Endothelial cell (in vitro differentiated cells): Measurements from ENCODE around the gene ZNF777. TPM values are rescaled to one million over a fixed set of nuclear protein-coding genes. Genes with fewer than 3 reads are reported as not detected.
"Not testable (repeated sequence)": the region's sequence is repeated elsewhere in the genome, so short reads cannot be mapped to it uniquely, and the experiment has no call there.

ENCODE experiments used
- DNase-seq: peaks from one replicate; pipeline ENCODE4 v3.0.0; 2021; ENCODE audit warnings: low spot score
- H3K27ac Mint-ChIP-seq: one replicate; pipeline ENCODE4 v1.8.0; 2021; ENCODE audit warnings: mixed read lengths, inconsistent platforms; ENCODE audit not compliant: unreplicated experiment
- H3K27me3 Mint-ChIP-seq: one replicate; pipeline ENCODE4 v1.8.0; 2021; ENCODE audit warnings: mild to moderate bottlenecking, moderate library complexity, mixed read lengths, inconsistent platforms; ENCODE audit not compliant: unreplicated experiment
- H3K36me3 Mint-ChIP-seq: one replicate; pipeline ENCODE4 v1.8.0; 2021; ENCODE audit warnings: mild to moderate bottlenecking, low read depth, mixed read lengths, inconsistent platforms; ENCODE audit not compliant: unreplicated experiment
- H3K4me1 Mint-ChIP-seq: one replicate; pipeline ENCODE4 v1.8.0; 2021; ENCODE audit warnings: mild to moderate bottlenecking, mixed read lengths, inconsistent platforms; ENCODE audit not compliant: unreplicated experiment
- H3K4me3 Mint-ChIP-seq: one replicate; pipeline ENCODE4 v1.8.0; 2021; ENCODE audit warnings: mild to moderate bottlenecking, mixed read lengths, inconsistent platforms; ENCODE audit not compliant: unreplicated experiment
- H3K9me3 Mint-ChIP-seq: one replicate; pipeline ENCODE4 v1.8.0; 2021; ENCODE audit warnings: mixed read lengths, inconsistent platforms; ENCODE audit not compliant: unreplicated experiment
- total RNA-seq: library from RNA; stranded (reverse); fragmentation: NEBNext Ultra II Directional; extraction: Animal tissue kit (Norgen Biotek cat#: 25700); gene quantifications from one replicate; pipeline ENCODE4 v1.2.1, GENCODE V29; 2021; ENCODE audit not compliant: unreplicated experiment
- TF ChIP-seq, protein P1 (sequence below): fragments of 200-600 bp; sonication (generic); IDR thresholded peaks from one replicate; pipeline ENCODE4 v1.5.0; 2021; ENCODE audit warnings: antibody characterized with exemption; ENCODE audit not compliant: unreplicated experiment

Gene ZNF777
- total RNA-seq, 1 donor from 2014 or later, result 13.9 TPM

- Mint-ChIP-seq H3K9me3 (no peaks in the 10 kb centered on the region), H3K4me3 (no peak overlapping the region), H3K4me1 (peaks cover 2% of the 10 kb centered on the region), H3K36me3 (no peaks in the 10 kb centered on the region), H3K27ac (no peak overlapping the region), H3K27me3 (no peaks in the 10 kb centered on the region)
- TF ChIP-seq, protein P1, sequence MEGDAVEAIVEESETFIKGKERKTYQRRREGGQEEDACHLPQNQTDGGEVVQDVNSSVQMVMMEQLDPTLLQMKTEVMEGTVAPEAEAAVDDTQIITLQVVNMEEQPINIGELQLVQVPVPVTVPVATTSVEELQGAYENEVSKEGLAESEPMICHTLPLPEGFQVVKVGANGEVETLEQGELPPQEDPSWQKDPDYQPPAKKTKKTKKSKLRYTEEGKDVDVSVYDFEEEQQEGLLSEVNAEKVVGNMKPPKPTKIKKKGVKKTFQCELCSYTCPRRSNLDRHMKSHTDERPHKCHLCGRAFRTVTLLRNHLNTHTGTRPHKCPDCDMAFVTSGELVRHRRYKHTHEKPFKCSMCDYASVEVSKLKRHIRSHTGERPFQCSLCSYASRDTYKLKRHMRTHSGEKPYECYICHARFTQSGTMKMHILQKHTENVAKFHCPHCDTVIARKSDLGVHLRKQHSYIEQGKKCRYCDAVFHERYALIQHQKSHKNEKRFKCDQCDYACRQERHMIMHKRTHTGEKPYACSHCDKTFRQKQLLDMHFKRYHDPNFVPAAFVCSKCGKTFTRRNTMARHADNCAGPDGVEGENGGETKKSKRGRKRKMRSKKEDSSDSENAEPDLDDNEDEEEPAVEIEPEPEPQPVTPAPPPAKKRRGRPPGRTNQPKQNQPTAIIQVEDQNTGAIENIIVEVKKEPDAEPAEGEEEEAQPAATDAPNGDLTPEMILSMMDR, result no peak
- no peak for DNase-seq
Measured at GRCh38 chr7:149404825-149405224, 56.0 kb downstream of the ZNF777 start.

GRCh38 chr7:149404396-149404795 lies 56.5 kb downstream of the ZNF777 start:
- no peak for DNase-seq
- no peak overlapping the region for H3K27ac Mint-ChIP-seq
- no peak overlapping the region for H3K4me3 Mint-ChIP-seq
- H3K27me3 Mint-ChIP-seq, result no peaks in the 10 kb centered on the region
- H3K4me1 Mint-ChIP-seq, result peaks cover 2% of the 10 kb centered on the region
- TF ChIP-seq, protein P1, result no peak
- H3K9me3 Mint-ChIP-seq, result no peaks in the 10 kb centered on the region
- no peaks in the 10 kb centered on the region for H3K36me3 Mint-ChIP-seq

DNA sequence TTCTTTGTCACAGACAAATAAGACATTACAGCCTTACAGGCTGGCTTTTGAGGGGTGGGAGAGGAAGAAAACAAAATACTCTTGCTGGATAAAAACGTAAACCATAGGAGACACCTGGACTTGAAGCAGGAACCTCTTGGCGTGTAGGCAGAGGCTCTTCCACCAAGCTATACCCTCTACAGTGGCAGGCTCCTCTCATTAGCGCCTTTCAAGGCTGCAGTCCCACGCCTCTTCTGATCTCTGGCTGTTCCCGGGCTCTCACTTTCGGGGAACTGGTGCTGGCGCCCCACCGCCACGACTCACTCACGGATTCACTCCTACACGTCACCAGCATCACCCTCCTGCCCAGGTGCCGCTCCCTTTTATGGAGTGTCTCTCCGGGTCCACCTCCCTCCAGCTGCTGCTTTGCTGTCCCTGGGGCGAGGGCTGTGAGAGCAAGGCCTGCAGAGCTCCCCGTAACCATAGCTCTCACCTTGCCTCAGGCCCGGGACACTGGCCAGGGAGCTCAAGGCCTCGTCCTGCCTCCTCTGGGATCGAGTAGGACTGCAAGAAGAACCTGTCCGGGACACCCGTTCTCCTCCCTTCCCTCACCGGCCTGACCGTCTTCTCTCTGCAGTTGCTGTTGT lies 62.6 kb downstream of the ZNF777 start:
- no peaks in the 10 kb centered on the region for H3K9me3 Mint-ChIP-seq
- peaks cover 4% of the 10 kb centered on the region for H3K27me3 Mint-ChIP-seq
- DNase-seq, result no peak
- H3K27ac Mint-ChIP-seq, result peak overlapping the region; percentile 13
- no peak overlapping the region for H3K4me3 Mint-ChIP-seq
- TF ChIP-seq, protein P1, result no peak
- peaks cover 3% of the 10 kb centered on the region for H3K36me3 Mint-ChIP-seq
- H3K4me1 Mint-ChIP-seq, result peaks cover 22% of the 10 kb centered on the region

- H3K27me3 Mint-ChIP-seq, result peaks cover 4% of the 10 kb centered on the region
- DNase-seq, result peak; percentile 7
- TF ChIP-seq, protein P1, result no peak
- no peak overlapping the region for H3K27ac Mint-ChIP-seq
- no peaks in the 10 kb centered on the region for H3K9me3 Mint-ChIP-seq
- H3K4me1 Mint-ChIP-seq, result peaks cover 22% of the 10 kb centered on the region
- no peak overlapping the region for H3K4me3 Mint-ChIP-seq
- H3K36me3 Mint-ChIP-seq, result peaks cover 3% of the 10 kb centered on the region
Measured at GRCh38 chr7:149397470-149398043, 63.3 kb downstream of the ZNF777 start.

DNA sequence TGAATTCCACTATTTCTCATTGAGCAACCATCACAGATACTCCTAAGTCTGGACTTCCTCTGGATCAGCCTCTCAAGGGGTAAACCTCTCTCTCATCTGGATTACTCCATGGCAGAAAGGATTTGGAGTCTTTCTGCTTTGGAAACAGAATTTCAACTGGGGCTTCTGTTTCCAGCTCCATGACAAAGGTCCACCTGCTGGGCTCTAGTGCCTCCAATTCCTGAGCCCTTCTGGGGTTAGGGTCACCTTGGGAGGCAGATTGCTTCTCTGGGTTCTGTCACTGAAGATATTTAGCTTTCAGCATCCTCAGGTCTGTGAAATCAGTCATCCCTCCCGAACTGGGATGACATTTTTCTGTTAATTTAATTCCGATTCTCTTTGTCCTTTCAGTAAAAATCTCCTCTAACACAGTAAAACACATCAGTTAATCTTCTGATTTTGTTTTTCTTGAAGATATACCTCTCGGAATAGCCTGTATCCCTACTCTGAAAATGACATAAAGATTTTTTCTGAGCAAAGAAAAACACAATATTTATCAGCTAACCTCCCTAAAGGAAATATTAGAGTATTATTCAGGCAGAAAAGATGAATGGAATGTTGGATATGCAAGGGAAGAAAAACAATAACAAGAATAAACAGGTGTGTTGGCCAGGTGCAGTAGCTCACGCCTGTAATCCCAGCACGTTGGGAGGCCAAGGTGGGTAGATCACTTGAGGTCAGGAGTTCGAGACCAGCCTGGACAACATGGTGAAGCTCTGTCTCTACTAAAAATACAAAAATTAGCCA lies 72.1 kb downstream of the ZNF777 start:
- not testable (repeated sequence) for H3K4me1 Mint-ChIP-seq, H3K27ac Mint-ChIP-seq, DNase-seq, H3K9me3 Mint-ChIP-seq, H3K27me3 Mint-ChIP-seq, H3K4me3 Mint-ChIP-seq, H3K36me3 Mint-ChIP-seq

GRCh38 chr7:149386514-149386913 lies 74.3 kb downstream of the ZNF777 start:
- H3K36me3 Mint-ChIP-seq, H3K4me3 Mint-ChIP-seq, DNase-seq, H3K9me3 Mint-ChIP-seq, H3K4me1 Mint-ChIP-seq, H3K27me3 Mint-ChIP-seq, H3K27ac Mint-ChIP-seq: not testable (repeated sequence)
